Fibroblast of skin of left quadriceps (primary cell): Measurements from ENCODE around the gene SLAMF9.

Experiments
- DNase-seq, 2 experiments: peaks; one replicate each; pipeline ENCODE4 v3.0.0-alpha.2; 2013; ENCODE audit warnings: low read depth in 2 of 2

SLAMF9 gene

DNA sequence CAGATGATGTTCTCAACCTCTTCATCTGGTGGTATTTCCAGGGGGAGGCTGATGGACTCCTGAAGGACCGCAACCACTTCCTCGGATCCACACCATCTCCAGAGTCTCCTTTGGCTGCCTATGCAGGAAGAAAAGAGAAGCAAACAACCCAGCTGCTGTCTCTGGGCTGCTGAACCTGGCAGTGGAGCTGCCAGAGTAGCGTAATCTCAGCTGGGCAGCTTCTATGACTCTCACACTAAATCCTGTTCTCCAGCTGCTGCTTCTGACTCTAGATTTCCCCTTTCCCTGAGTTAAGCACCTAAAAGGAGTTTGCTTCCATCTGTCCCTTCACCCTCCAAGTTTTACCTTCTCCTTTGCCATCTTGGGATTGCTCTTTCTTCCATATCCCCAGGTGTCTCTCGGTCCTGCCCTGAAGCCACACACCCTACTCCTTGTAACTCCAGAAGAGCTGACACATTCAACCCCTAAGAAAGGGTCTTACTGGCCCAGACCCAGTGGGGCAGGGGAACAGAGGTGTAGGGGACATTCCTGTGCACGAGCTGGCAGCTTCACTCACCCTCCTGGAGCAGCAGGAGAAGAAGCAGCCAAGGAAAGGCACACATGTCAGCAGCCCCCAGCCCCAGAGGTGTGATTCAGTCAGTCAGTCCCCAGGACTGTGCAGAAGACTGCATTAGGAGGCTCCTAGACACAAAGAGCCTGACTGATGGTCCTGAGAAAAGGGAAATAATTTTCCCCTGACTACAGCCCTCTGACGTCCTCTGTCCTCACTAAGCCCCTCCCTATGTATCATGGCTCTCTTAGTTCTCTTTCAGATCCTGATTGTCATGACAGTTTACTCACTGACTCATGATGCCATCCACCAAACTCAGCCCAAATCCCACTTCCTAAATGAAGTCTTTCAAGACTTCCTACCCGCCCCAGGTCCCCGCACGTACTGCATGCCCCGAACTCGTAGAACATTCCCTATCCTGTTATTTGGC lies at the start of gene SLAMF9:
TSS of gene SLAMF9 (minus strand) at position 702 of the 980 bp plus-strand sequence. CDS start at position 602, 100 bp downstream.
- peak in 1 of 2 experiments; percentile 11 for DNase-seq

DNA sequence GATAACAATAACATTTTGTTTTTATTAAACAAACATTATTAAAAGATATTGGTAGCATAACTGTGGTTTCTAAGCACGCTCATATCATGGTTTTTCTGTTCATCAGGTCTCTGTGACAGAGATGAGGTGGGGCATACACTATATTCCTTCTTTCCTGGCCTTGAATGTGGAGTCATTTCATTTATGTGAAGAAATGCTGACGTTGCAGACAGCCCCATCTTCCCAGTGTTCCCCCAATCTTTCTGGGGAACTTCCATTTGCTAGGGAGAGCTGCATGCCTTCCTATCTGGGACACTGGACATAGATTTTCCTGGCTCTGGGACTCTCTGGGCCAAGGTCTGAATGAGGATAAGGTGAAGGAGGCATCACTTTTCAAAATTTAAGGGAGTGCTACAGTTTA lies 47.4 kb upstream of the SLAMF9 start:
- DNase-seq, result no peak

DNA sequence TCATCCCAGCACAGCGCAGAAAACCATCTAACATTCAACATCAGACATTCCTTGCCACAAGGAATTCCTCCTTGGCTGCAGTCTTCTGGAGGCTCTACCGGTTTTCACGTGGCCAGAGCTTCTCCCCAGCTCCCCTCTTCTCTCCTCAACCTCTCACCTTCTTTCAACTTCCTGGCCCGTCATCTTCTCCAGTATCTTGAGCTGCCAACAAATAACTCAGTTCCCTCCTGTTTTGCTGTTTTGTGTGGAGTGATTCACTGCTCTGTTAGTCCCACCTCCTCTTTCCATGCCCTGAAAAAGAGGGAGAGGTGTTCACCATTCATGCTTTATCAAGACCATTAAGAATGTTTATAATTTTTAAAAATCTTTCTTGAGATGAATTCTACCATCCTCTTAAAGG lies 45.2 kb upstream of the SLAMF9 start:
- DNase-seq, result no peak

DNA sequence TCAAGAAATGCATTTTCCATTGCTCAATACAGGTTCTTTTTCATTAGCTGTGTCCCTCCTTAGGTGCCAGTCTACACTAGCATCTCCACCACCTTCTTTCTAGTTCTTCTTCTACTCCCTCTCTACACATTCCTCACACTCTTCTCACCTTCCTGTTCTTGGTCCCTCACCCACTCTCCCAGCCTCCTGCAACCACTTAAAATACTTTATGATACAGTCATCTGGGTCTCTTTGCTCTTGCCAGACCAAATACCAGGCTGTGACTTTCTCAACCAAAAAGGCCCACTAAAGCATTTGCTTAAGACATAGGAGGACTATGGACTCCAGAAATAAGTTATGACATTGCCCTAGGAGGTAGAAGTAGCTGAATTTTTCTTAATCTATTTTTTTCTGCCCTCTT lies 42.6 kb upstream of the SLAMF9 start:
- DNase-seq, result peak; percentile 77 to 80

DNA sequence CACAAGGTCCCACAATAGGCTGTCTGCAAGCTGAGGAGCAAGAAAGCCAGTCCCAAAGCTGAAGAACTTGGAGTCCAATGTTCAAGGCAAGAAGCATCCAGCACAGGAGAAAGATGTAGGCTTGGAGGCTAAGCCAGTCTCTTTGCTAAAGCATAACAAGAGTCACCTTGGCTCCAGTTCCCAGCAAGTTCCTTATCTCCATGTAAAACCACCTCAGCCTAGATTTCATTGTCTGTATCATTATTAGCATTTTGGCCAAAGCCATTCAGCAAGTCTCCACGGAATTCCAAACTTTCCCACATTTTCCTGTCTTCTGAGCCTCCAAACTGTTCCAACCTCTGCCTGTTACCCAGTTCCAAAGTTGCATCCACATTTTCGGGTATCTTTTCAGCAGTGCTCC lies 40.9 kb upstream of the SLAMF9 start:
- DNase-seq, result no peak

DNA sequence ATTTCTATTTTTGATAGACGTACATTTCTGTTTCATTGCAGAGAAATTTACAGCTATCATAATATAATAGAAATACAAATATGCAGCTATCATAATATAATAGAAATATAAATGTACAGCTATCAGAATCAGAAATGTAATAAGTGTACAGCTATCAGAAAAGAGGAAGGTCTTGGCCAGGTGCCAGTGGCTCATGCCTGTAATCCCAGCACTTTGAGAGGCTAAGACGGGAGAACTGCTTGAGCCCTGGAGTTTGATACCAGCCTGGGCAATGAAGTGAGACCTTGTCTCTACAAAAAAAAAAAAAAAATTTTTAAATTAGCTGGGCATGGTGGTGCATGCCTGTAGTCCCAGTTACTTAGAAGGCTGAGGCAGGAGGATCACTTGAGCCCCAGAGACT lies 39.9 kb upstream of the SLAMF9 start:
- no peak for DNase-seq

DNA sequence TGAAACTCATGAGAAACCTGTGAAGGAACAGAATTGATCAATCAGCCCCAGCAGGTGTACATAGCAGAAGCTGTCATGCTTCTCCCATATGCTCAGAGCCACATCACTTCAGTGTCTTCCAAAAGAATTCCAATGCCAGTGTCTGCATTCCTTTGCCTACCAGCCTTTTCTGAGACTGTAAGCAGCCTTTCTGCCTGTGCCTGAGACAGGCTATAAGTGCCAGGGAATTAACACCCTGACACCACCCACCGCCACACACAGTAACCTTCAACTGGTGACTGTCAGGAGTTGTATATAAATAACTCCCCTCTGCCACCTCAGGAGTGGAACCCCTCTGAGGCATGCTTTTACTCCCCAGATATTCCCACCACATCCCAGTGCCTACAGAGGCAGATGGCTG lies 38.1 kb upstream of the SLAMF9 start:
- no peak for DNase-seq

DNA sequence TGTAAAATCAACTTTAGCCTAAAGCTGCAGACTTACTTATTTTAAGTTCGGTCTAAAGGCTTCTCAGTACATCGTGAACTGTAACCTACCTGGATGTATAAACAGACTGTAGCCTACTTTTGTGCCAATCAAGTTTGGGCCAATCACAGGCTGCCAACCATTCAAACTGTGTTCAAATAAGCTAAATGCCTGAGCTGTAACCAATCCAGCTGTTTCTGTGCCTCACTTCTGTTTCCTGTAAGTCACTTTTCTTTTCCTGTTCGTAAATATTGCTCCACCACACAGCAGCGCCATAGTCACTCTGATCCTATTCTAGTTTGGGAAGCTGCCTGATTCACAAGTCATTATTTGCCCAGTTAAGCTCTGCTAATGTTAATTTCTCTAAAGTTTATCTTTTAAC lies 37.5 kb upstream of the SLAMF9 start:
- no peak for DNase-seq

DNA sequence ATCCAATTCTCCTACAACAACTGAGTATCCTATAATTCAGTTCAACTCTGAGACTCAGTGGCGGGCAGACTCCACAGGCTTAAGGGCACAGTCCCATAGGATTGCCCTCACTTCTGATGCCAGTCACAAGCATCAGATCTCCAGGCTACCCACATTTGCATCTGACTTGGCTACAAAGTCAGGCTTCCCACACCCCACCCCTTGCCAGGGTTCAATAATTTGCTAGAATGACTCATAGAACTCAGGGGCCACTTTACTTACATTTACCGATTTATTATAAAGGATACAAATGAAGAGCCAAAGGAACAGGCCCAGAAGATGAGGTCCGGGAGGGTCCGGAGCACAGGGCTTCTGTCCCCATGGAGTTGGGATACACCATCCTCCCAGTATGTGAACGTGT lies 36.0 kb upstream of the SLAMF9 start:
- no peak for DNase-seq

DNA sequence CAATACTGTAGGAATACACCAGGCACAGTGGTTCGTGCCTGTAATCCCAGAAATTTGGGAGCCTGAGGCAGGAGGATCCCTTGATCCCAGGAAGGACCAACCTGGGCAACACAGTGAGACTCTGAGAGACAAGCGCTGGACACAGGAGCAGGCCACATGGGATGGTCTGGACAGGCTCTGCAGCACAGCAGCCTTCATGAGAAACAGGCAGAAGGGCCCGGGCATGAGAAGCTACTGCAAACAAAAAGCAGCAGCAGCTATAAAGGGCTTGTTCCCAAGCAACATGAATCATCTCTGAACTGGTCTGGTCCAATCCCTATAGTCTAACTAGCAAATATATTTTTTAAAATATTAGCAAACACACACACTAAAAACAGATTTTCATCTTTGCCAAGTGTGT lies 35.5 kb upstream of the SLAMF9 start:
- no peak for DNase-seq

DNA sequence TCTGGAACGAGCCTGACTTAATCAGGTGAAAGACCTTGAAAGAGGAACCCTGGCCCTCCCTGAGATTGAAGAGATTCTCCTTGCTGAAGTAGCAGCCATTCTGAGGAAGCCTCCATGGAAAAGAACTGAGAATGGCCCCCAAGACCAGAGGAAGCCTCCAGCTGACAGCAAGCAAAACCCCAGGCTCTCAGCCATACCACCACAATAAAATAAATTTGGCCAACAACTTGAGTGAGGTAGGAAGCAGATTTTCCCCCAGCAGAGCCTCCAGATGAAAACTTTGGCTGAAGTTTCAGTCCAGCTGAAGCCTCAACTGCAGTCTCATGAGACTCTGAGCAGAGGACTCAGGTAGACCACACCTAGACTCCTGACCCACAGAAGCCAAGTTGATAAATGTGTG lies 34.0 kb upstream of the SLAMF9 start:
- no peak for DNase-seq

DNA sequence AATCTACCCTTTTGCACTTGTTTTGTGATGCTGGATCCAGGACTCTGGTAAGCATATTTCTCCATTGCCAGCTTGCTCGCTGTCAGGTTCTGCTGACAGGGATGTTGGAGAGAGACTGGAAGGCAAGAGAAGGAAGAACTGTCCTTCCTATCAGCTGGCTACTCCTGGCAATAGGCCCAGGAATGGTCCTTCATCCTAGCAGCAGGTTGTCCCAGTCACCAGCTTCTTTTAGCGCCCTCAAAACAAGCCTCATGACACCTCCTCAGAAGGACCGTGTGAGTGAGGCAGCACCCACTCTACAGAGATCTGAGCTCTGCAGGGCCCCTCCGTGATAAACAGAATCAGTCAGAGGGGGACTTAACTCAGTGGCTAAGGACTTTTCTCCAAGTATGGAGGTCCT lies 33.1 kb upstream of the SLAMF9 start:
- no peak for DNase-seq

DNA sequence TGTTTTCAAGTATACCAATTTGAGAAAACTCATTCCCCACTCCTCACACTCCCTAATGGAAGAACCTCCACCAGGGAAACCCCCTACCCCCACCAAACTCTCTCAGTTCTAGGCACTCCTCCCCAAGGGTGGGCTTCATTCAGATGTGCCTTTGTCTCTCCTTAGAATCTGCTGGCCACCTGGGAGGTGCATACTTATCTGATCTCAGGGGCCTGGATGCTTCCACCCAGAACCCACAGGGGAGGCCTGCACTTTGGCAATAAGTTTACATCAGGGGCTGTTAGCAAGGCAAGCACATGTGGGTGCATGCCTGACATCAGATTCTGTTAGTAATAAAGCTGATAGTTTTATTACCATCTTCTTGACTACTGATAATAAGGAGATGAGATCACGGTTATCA lies 32.5 kb upstream of the SLAMF9 start:
- DNase-seq, result no peak

DNA sequence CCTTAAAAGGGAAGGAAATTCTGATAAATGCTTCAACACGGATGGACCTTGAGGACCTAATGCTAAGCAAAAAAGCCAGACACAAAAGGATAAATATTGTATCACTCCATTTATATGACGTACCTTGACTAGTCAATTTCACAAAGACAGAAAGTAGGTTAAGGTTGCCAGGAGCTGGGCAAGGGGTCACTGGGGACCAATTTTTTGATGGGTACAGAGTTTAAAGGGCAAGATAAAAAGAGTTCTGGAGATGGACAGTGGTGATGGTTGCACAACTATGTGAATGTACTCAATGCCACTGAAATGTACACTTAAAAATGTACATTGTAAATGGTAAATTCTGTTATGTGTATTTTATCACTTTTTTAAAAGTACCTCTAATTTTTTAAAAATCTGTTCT lies 32.1 kb upstream of the SLAMF9 start:
- DNase-seq, result no peak

DNA sequence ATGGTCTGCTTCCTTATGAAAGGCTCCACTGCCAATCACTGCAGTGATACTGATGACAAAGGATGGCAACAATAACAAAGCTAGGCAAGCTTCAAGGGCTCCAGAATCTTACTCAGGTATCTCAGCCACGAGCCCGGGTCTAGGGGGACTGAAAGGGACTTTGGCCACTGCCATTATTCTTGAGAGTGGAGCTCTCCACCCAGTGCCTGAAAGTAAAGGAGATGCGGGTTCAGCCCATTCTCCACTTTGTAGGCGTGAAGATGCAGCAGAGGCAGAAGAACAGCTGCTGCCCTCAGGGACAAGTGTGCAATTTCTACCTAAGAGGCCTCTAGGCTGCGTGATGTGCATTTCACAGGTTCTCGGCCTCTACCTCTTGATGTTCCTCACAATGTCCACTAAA lies 31.4 kb upstream of the SLAMF9 start:
- no peak for DNase-seq

DNA sequence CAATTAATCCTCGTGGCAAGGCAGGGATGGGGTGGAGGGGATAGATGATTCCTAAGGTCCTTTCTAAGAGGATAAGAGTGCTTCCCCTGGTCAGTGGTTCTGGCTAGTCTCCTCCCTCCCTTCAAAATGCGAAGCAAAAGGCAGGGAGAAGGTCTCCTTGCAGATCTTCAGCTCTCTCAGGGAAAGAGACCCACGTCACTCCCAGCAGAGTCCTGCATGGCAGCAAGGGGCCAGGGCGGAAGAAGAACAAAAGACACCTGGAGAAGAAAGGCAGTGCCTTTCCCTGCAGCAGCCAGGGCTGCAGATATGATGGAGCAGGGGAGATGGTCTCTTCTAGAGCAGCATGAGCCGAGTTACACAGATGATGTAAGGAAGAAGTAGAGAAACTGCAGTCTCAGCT lies 29.6 kb upstream of the SLAMF9 start:
- no peak for DNase-seq

DNA sequence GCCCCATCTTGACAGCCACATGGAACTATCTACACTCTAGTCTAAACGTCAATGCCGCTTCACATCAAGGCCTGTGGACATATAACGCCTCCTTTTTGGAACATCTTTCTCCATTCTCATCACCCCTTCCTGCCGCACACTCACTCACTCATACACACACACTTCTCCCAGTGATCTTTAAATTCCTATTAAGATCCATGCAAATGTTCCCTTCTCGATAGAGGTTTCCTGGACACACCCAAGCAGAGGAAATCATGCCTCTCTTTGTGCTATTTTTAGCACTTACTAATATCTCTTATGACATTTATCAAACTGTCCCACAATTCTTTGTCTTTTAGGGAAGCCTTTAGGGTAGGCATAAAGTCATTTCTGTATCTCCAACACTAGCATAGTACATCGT lies 28.2 kb upstream of the SLAMF9 start:
- no peak for DNase-seq

DNA sequence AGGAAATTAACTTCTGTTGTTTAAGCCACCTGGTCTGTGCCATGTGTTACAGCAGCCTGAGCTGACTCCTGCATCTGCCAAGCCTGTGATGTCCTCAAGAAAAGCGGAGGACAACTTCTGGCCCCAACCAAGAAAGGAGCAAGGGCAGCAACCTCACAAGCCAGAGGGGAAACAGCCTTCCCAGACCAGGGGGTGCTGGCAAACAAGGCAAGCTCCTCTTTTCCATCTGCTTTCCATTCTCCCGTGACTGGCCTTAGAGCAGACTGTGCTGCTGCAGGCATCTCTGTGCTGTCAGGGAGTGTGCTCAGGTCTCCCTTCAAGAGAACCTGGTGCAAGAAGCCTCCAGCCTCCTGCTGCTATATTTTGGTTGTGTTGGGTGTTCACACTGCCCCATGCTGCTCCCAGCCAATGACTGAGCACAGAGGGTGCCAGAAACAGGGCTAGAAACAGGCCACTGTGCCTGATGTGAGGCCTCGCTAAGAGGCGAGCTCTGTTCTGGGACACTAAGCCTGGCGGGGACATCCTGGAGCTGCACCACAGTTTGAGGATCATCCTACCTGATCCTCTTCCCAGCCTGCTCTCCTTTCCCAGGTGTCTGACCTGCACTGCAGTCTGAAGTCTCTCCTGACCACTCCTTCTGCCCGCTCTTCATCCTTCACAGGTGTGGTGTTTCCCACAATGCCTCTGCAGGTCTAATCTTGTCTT lies 27.5 kb upstream of the SLAMF9 start:
- no peak for DNase-seq

DNA sequence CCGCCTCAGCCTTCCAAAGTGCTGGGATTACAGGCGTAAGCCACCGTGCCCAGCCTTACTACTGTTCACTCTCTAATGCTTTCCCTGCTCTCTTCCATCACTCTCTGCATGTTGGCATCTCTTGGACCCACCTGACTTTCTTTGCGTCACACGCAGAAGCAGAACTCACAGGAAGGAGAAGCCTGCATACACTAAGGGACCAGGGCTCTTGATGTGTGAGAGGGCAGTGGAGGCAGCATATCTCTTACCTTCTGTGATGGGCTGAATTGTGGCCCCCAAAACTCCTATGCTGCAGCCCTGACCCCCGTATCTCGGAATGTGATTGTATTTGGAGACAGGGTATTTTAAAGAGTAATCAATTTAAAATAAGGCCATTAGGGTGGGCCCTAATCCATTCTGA lies 26.7 kb upstream of the SLAMF9 start:
- no peak for DNase-seq

DNA sequence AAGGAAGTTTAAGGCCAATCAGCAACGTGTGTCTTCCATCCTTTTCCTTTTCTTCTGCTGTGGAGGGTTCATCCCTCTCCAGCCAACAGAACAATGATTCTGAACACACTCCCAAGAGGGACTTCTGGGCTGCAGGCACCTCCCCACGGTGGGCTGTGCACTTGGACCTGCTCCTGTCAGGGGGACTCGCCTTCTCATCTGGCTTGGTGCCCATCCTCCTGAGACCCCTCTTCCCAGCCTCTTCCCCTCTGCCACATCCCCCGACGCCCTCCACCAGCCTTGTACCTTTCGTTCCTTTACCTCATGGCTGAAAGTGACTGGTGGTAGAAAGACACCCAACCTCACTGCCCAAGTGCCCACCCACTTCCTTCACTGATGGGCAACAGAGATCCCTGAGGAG lies 26.0 kb upstream of the SLAMF9 start:
- DNase-seq, result no peak

DNA sequence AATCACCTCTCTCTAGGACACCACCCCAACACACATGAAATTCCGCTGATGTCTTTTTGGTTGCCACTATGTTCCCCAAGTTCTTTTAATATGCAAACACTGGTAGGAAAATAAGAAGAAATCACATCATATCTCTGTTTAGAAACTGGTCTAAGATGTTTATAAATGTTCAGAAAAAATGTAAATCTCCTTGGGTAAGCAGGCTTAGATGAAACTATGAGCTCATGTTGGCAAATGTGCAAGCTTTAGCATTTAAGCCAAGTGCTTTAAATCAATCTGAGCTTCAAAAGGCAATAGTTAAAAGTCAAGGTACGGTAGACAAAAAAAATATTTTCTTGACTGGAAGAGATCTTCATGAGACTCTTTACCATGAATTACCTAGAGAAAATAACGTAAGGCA lies 25.2 kb upstream of the SLAMF9 start:
- DNase-seq, result no peak

DNA sequence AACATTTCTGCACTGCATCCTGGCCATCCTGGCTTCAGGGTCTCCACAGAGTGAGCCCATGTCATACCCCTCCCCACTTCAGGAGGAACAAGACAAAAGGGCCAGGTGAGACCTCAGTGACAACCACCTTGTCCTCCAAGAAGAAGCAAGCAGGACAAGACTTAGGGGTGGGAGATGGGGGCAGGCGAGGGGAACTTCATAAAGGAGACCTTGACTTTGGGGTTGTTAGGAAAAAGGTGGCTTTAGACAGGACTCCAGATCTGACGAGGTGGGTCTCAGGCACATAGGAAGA lies 24.0 kb upstream of the SLAMF9 start:
- no peak for DNase-seq

DNA sequence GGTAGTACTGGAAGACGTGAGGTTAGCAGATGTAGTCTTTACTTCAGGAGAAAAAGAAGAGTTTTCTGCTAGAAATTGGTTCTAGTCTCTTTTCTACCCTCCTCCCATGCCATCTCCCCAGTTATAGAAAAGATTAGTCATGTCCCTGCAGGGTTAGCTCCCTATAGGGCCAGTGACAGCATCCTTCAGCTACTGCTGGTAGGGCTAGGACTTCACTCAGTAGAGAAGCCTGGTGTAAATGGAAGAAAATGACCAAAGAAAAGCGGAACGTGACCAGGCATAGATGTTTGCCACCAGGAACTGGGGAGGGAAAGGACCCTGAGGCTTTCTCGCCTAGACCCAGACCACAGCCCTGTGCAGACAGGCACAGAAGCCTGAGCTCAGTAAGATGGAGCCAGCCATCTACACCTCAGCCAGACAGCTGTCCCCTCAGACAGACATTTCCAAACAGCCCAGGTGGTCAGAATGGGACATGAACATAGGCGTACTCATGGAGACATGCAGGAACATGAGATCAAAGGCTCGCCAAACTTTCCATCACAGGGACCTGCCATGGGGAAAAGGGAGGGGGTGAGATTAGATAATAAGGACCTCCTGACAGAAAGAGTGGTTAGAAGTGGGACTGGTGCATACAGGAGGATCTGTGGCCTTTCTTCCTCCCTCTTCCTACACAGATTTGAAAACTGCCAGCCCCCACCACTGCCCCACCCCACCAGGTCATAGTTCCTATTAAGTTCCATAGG lies 23.5 kb upstream of the SLAMF9 start:
- DNase-seq, result no peak
